Mucosa of descending colon (tissue), 3 donors: ENCODE results near the gene FBN2. TPM values are rescaled to one million over a fixed set of nuclear protein-coding genes. Genes with fewer than 3 reads are reported as not detected.

ENCODE experiments used
- ATAC-seq: fragments of 200-7000 bp; cut with Tn5 transposase; one replicate; pipeline ENCODE4 v1.9.1; 2020; ENCODE audit warnings: mild to moderate bottlenecking, moderate library complexity
- DNase-seq, 3 donors: peaks; one replicate each; pipeline ENCODE4 v3.0.0-alpha.2; 2020
- H3K36me3 ChIP-seq: fragments of 200-600 bp; one replicate; pipeline ENCODE4 v1.8.0; 2021; ENCODE audit warnings: low read depth, mild to moderate bottlenecking
- H3K4me1 ChIP-seq: fragments of 200-600 bp; one replicate; pipeline ENCODE4 v1.8.0; 2021; ENCODE audit warnings: low read depth, mild to moderate bottlenecking
- H3K4me3 ChIP-seq: fragments of 200-600 bp; one replicate; pipeline ENCODE4 v1.8.0; 2021; ENCODE audit warnings: mild to moderate bottlenecking
- H3K9me3 ChIP-seq: fragments of 200-600 bp; one replicate; pipeline ENCODE4 v1.8.0; 2021; ENCODE audit warnings: mild to moderate bottlenecking
- intact Hi-C, 2 donors: fragments of 100-400 bp; cut with DNase I in 1 of 2; cut with micrococcal nuclease in 1 of 2; formaldehyde crosslinking; loops; one replicate each; pipeline versions ENCODE4 v1.11.0 to v1.11.1; 2022; cut with DNase I, micrococcal nuclease
- total RNA-seq, 3 donors: library from RNA; stranded (reverse); fragmentation: NEBNext Ultra II Directional in 2 of 3; extraction: Animal tissue kit (Norgen Biotek cat#: 25700) in 2 of 3; gene quantifications; one replicate each; pipeline versions ENCODE4 v1.2.1 to v1.2.4, GENCODE V29; 2021 to 2023
- TF ChIP-seq, protein P1 (sequence below): fragments of 200-600 bp; IDR thresholded peaks from one replicate; pipeline ENCODE4 v1.8.0; 2022; ENCODE audit warnings: antibody characterized with exemption, mild to moderate bottlenecking
- donor health status: DM: no; HTN: no; CAD: no; lungs with moderate emphysema.
- donor health status: DM: no; HTN: no; CAD: no.
- donor health status: DM: no; HTN: yes; CAD: no.

The FBN2 gene
- total RNA-seq, 3 donors from 2014 or later: 1.0 to 5.8 (median 1.6) TPM

DNA sequence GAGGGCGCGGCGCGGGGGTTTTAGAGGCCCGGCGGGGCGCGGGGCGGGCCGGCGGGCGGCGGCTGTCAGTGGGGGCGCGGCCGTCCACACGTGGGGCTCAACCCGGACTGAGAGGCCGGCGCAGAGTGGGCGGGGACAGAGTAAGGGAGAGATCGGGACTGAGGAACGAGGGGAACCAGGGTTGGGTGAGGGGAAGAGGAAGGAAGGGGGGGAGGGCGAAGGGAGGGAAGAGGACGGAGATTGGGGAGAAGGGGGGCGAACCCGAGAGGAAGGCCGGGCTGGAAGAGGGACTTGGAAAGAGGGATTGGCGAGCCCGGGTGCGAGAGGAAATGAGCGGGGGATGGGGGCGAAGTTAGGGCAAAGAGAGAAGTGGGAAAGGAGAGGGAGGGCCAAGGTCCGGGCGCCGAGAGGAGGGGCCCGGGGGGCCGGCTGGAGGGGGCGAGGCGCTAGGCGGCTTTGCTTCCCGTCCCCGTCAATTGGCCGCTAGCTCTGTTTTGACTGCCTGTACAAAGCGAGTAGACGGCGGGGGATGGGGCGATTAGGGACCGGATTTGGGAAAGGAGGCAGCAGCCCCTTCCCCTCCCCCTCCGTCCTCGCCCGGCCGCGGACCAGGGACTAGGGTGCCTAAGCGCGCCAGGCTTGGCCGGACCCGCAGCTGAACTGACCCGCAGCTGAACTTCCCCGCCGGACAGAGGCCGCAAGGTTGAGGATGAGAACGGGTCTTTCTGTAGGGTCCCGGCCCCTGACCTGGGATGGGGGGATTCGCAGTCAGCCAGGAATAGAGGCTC lies 399 bp upstream of the FBN2 start:
- no peak overlapping the region for H3K4me3 ChIP-seq
- ATAC-seq: peak; percentile 69
- peaks cover 10% of the 10 kb centered on the region for H3K4me1 ChIP-seq
- H3K36me3 ChIP-seq: no peaks in the 10 kb centered on the region
- TF ChIP-seq, protein P1, sequence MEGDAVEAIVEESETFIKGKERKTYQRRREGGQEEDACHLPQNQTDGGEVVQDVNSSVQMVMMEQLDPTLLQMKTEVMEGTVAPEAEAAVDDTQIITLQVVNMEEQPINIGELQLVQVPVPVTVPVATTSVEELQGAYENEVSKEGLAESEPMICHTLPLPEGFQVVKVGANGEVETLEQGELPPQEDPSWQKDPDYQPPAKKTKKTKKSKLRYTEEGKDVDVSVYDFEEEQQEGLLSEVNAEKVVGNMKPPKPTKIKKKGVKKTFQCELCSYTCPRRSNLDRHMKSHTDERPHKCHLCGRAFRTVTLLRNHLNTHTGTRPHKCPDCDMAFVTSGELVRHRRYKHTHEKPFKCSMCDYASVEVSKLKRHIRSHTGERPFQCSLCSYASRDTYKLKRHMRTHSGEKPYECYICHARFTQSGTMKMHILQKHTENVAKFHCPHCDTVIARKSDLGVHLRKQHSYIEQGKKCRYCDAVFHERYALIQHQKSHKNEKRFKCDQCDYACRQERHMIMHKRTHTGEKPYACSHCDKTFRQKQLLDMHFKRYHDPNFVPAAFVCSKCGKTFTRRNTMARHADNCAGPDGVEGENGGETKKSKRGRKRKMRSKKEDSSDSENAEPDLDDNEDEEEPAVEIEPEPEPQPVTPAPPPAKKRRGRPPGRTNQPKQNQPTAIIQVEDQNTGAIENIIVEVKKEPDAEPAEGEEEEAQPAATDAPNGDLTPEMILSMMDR: no peak
- intact Hi-C loops: no loop called here
- H3K9me3 ChIP-seq: no peaks in the 10 kb centered on the region
- peak; percentile 34 to 63 (median 60) for DNase-seq

- Histone ChIP-seq H3K4me3 (peak overlapping the region; percentile 9), H3K36me3 (no peaks in the 10 kb centered on the region), H3K9me3 (no peaks in the 10 kb centered on the region), H3K4me1 (peaks cover 10% of the 10 kb centered on the region)
- intact Hi-C loops: no loop called here
- TF ChIP-seq, protein P1: no peak
- DNase-seq (peak in 2 of 3 donors; percentile 32 to 41), ATAC-seq (peak; percentile 59)
These were observed 635 bp downstream of the FBN2 start for GRCh38 chr5:128537221-128537999.

GRCh38 chr5:128536254-128537220 lies 1.5 kb downstream of the FBN2 start:
- no peaks in the 10 kb centered on the region for H3K36me3 ChIP-seq
- intact Hi-C loops: no loop called here
- H3K4me3 ChIP-seq: peak overlapping the region; percentile 9
- ATAC-seq: no peak
- TF ChIP-seq, protein P1: no peak
- peak in 1 of 3 donors; percentile 36 for DNase-seq
- peaks cover 10% of the 10 kb centered on the region for H3K4me1 ChIP-seq
- H3K9me3 ChIP-seq: no peaks in the 10 kb centered on the region

GRCh38 chr5:128535251-128535650 lies 2.8 kb downstream of the FBN2 start:
- Histone ChIP-seq H3K4me3 (no peak overlapping the region), H3K9me3 (no peaks in the 10 kb centered on the region), H3K36me3 (no peaks in the 10 kb centered on the region), H3K4me1 (peaks cover 10% of the 10 kb centered on the region)
- ATAC-seq (no peak), DNase-seq (no peak)
- intact Hi-C loops: no loop called here
- TF ChIP-seq, protein P1: no peak

DNA sequence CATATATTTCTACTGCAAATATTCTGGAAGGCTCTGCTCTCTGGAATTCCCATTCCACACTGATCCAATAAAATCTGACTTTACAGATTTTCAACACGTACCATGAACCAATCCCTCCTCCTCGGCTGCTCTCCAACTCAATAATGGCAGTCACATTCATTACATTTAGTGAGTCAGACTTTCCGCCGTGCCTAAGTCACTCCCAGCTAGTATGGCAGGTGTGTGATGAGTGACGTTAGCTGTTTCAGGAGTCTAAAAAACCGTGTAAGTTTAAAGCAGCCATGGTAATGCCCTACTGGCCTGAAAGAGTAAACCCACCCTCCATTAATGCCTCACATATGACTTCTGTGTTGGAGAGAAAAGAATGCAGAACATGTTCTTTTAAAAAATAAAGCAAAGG lies 3.3 kb downstream of the FBN2 start:
- peaks cover 10% of the 10 kb centered on the region for H3K4me1 ChIP-seq
- ATAC-seq (peak; percentile 55), DNase-seq (no peak)
- H3K36me3 ChIP-seq: no peaks in the 10 kb centered on the region
- no peaks in the 10 kb centered on the region for H3K9me3 ChIP-seq
- TF ChIP-seq, protein P1: no peak
- H3K4me3 ChIP-seq: no peak overlapping the region
- intact Hi-C loops: no loop called here
